ENCODE measurements around the gene CCDC60.

DNA sequence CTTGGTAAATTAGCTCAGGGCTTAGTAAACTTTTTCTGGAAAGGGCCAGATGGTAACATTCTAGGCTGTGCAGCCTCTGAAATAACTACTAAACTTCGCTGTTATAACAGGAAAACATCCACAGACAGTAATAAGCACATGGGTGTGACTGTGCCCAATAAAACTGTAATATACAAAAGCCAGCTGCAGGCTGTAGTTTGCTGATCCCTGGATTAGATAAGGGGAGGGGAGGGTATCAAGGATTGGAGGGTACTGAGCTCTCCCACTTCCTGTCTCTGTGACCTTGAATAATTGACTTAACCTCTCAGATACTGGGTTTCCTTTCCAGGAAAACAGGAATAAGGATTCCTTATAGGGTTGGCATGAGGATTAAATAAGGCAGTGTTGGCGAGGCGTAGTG is 81.2 kb downstream of the CCDC60 start:
- TF ChIP-seq, protein P1, sequence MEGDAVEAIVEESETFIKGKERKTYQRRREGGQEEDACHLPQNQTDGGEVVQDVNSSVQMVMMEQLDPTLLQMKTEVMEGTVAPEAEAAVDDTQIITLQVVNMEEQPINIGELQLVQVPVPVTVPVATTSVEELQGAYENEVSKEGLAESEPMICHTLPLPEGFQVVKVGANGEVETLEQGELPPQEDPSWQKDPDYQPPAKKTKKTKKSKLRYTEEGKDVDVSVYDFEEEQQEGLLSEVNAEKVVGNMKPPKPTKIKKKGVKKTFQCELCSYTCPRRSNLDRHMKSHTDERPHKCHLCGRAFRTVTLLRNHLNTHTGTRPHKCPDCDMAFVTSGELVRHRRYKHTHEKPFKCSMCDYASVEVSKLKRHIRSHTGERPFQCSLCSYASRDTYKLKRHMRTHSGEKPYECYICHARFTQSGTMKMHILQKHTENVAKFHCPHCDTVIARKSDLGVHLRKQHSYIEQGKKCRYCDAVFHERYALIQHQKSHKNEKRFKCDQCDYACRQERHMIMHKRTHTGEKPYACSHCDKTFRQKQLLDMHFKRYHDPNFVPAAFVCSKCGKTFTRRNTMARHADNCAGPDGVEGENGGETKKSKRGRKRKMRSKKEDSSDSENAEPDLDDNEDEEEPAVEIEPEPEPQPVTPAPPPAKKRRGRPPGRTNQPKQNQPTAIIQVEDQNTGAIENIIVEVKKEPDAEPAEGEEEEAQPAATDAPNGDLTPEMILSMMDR (IDR thresholded peaks at IDR 0.05), result no peak
- TF ChIP-seq POLR2A (IDR thresholded peaks at IDR 0.05), result no peak
